ENCODE data around the gene ANKRD34A.
"Not testable (repeated sequence)": the region's sequence is repeated elsewhere in the genome, so short reads cannot be mapped to it uniquely, and the experiment has no call there.

The ANKRD34A gene

GRCh38 chr1:145944532-145944931 is 19.8 kb downstream of the ANKRD34A start:
- DNase-seq (ENCODE audit: low read depth), result no peak

- DNase-seq (ENCODE audit: low read depth), result no peak
Measured at GRCh38 chr1:145942871-145943270, 21.5 kb downstream of the ANKRD34A start.

- DNase-seq (ENCODE audit: low read depth), result no peak
Measured at GRCh38 chr1:145942405-145942804, 22.0 kb downstream of the ANKRD34A start.

- DNase-seq (ENCODE audit: low read depth), result no peak
Measured at GRCh38 chr1:145937436-145937835, 26.9 kb downstream of the ANKRD34A start.

- no peak for DNase-seq (ENCODE audit: low read depth)
Measured at GRCh38 chr1:145936247-145936646, 28.1 kb downstream of the ANKRD34A start.

- DNase-seq (ENCODE audit: low read depth), result no peak
Measured at GRCh38 chr1:145935708-145936107, 28.7 kb downstream of the ANKRD34A start.

GRCh38 chr1:145932522-145933009 is 31.8 kb downstream of the ANKRD34A start:
- DNase-seq (ENCODE audit: low read depth), result not testable (repeated sequence)

GRCh38 chr1:145927916-145928643 is 36.3 kb downstream of the ANKRD34A start:
- no peak for DNase-seq (ENCODE audit: low read depth)

- peak; percentile 83 for DNase-seq (ENCODE audit: low read depth)
Measured at GRCh38 chr1:145927063-145927886, 37.1 kb downstream of the ANKRD34A start, which contains the start of gene RBM8A. RBM8A (minus strand) TSS chr1:145927484; CDS start chr1:145927426, 58 bp downstream.

- DNase-seq (ENCODE audit: low read depth), result peak; percentile 13
Measured at GRCh38 chr1:145926686-145927062, 37.7 kb downstream of the ANKRD34A start.

GRCh38 chr1:145922266-145922665 is 42.1 kb downstream of the ANKRD34A start:
- DNase-seq (ENCODE audit: low read depth), result no peak

- not testable (repeated sequence) for DNase-seq (ENCODE audit: low read depth)
Measured at GRCh38 chr1:145920297-145920696, 44.1 kb downstream of the ANKRD34A start.

GRCh38 chr1:145918992-145919939 is 45.1 kb downstream of the ANKRD34A start:
- DNase-seq (ENCODE audit: low read depth), result no peak

GRCh38 chr1:145918144-145918991 is 46.0 kb downstream of the ANKRD34A start, which contains the start of gene PEX11B:
PEX11B (minus strand) TSS chr1:145918717; CDS start chr1:145918688, 29 bp downstream.
- DNase-seq (ENCODE audit: low read depth), result peak; percentile 83

GRCh38 chr1:145917595-145917994 is 46.8 kb downstream of the ANKRD34A start:
- DNase-seq (ENCODE audit: low read depth), result no peak

- DNase-seq (ENCODE audit: low read depth), result no peak
Measured at GRCh38 chr1:145916745-145917144, 47.6 kb downstream of the ANKRD34A start.

GRCh38 chr1:145912128-145912641 is 52.2 kb downstream of the ANKRD34A start:
- DNase-seq (ENCODE audit: low read depth), result no peak

Data from stimulated activated CD8-positive, alpha-beta memory T cell treated with anti-CD3 and anti-CD28 coated beads, Interleukin-12 subunit alpha, Interleukin-12 subunit beta, amount 100 ng/mL, for 4 hours (primary cell).